Thymus (tissue), 11 donors: ENCODE measurements around the gene SERGEF. TPM values are rescaled to one million over a fixed set of nuclear protein-coding genes. Genes with fewer than 3 reads are reported as not detected.

Experiments used
- DNase-seq, 9 donors: peaks; one replicate each; pipeline ENCODE4 v3.0.0-alpha.2; 2013; ENCODE audit warnings: low spot score in 9 of 9, low read depth in 6 of 9, missing footprints in 1 of 9
- H3K27ac ChIP-seq, 2 donors: one replicate each; pipeline ENCODE4 v1.5.1; 2013; ENCODE audit warnings: control low read depth in 1 of 2, low read depth in 1 of 2, low read length in 1 of 2, mild to moderate bottlenecking in 1 of 2, moderate library complexity in 1 of 2
- H3K27me3 ChIP-seq, 2 donors: one replicate each; pipeline ENCODE4 v1.5.1; 2013; ENCODE audit warnings: low read length in 1 of 2; ENCODE audit not compliant: control insufficient read depth in 2 of 2, insufficient read depth in 1 of 2
- H3K36me3 ChIP-seq, 2 donors: one replicate each; pipeline ENCODE4 v1.5.1; 2013; ENCODE audit warnings: low read length in 1 of 2, mild to moderate bottlenecking in 1 of 2, moderate library complexity in 1 of 2; ENCODE audit not compliant: control insufficient read depth in 2 of 2, insufficient read depth in 2 of 2
- H3K4me1 ChIP-seq, 2 donors: one replicate each; pipeline ENCODE4 v1.5.1; 2013; ENCODE audit warnings: low read length in 2 of 2; ENCODE audit not compliant: control insufficient read depth in 2 of 2, insufficient read depth in 2 of 2
- H3K4me3 ChIP-seq, 2 donors: one replicate each; pipeline ENCODE4 v1.5.1; 2013; ENCODE audit warnings: low read length in 2 of 2, control low read depth in 1 of 2, mild to moderate bottlenecking in 1 of 2
- H3K9me3 ChIP-seq, 2 donors: one replicate each; pipeline ENCODE4 v1.5.1; 2013; ENCODE audit warnings: low read length in 1 of 2, mild to moderate bottlenecking in 1 of 2; ENCODE audit not compliant: control insufficient read depth in 2 of 2, insufficient read depth in 1 of 2
- WGBS: extraction: QIAGEN DNeasy Blood & Tissue Kit; methylation state at CpG from one replicate; pipeline ENCODE4 v1.1.7; 2013; 5-methylcytosine and 5-hydroxymethylcytosine counted together
- polyA plus RNA-seq: library from polyadenylated mRNA; stranded (reverse); fragments of 200-250 nt; gene quantifications from one replicate; pipeline ENCODE4 v1.2.3, GENCODE V29; 2013
- total RNA-seq: library from RNA; stranded (reverse); fragments of 120-200 nt; gene quantifications from one replicate; pipeline ENCODE4 v1.2.4, GENCODE V29; 2013
- donor health status: healthy.

SERGEF gene
- total and polyA plus RNA-seq, 2 donors: 52.8 to 84.2 TPM

GRCh38 chr11:17805043-17805442, 207.8 kb downstream of the SERGEF start:
- 98% methylated on average over 4 of the region's 4 CpGs for WGBS
- Histone ChIP-seq H3K27ac (no peak overlapping the region), H3K4me1 (no peaks in the 10 kb centered on the region), H3K36me3 (no peaks in the 10 kb centered on the region), H3K9me3 (no peaks in the 10 kb centered on the region), H3K27me3 (no peaks in the 10 kb centered on the region), H3K4me3 (no peak overlapping the region)
- DNase-seq: no peak

GRCh38 chr11:17803754-17804334, 209.0 kb downstream of the SERGEF start:
- H3K9me3 ChIP-seq: no peaks in the 10 kb centered on the region
- H3K27me3 ChIP-seq: no peaks in the 10 kb centered on the region
- DNase-seq: no peak
- H3K4me1 ChIP-seq: no peaks in the 10 kb centered on the region
- no peak overlapping the region for H3K27ac ChIP-seq
- H3K36me3 ChIP-seq: no peaks in the 10 kb centered on the region
- H3K4me3 ChIP-seq: no peak overlapping the region
- 92% methylated on average over 7 of the region's 7 CpGs for WGBS

- Histone ChIP-seq H3K9me3 (no peaks in the 10 kb centered on the region), H3K27ac (no peak overlapping the region), H3K27me3 (no peaks in the 10 kb centered on the region), H3K4me1 (no peaks in the 10 kb centered on the region), H3K4me3 (no peak overlapping the region), H3K36me3 (no peaks in the 10 kb centered on the region)
- 97% methylated on average over 4 of the region's 4 CpGs for whole genome bisulfite sequencing
- DNase-seq: no peak
Measured at GRCh38 chr11:17802491-17802890, 210.4 kb downstream of the SERGEF start.

GRCh38 chr11:17801166-17801565, 211.7 kb downstream of the SERGEF start:
- WGBS: 94% methylated on average over 4 of the region's 4 CpGs
- no peaks in the 10 kb centered on the region for H3K27me3 ChIP-seq
- DNase-seq: no peak
- no peaks in the 10 kb centered on the region for H3K36me3 ChIP-seq
- no peak overlapping the region for H3K27ac ChIP-seq
- H3K4me3 ChIP-seq: no peak overlapping the region
- H3K4me1 ChIP-seq: no peaks in the 10 kb centered on the region
- H3K9me3 ChIP-seq: no peaks in the 10 kb centered on the region

GRCh38 chr11:17799147-17799546, 213.7 kb downstream of the SERGEF start:
- Histone ChIP-seq H3K9me3 (no peaks in the 10 kb centered on the region), H3K4me1 (no peaks in the 10 kb centered on the region), H3K27ac (no peak overlapping the region), H3K27me3 (no peaks in the 10 kb centered on the region), H3K36me3 (no peaks in the 10 kb centered on the region), H3K4me3 (no peak overlapping the region)
- DNase-seq: no peak
- WGBS: 98% methylated on average over 5 of the region's 5 CpGs

GRCh38 chr11:17798716-17799115, 214.1 kb downstream of the SERGEF start:
- no peaks in the 10 kb centered on the region for H3K9me3 ChIP-seq
- H3K27ac ChIP-seq: no peak overlapping the region

GRCh38 chr11:17798253-17798652, 214.6 kb downstream of the SERGEF start:
- no peaks in the 10 kb centered on the region for H3K4me1 ChIP-seq
- no peaks in the 10 kb centered on the region for H3K27me3 ChIP-seq
- H3K4me3 ChIP-seq: no peak overlapping the region
- DNase-seq: no peak
- no peaks in the 10 kb centered on the region for H3K36me3 ChIP-seq
- H3K27ac ChIP-seq: no peak overlapping the region
- 89% methylated on average over 6 of the region's 6 CpGs for WGBS
- H3K9me3 ChIP-seq: no peaks in the 10 kb centered on the region

More at GRCh38 chr11:17798716-17799115, 214.1 kb downstream of the SERGEF start:
- Histone ChIP-seq H3K36me3 (no peaks in the 10 kb centered on the region), H3K4me1 (no peaks in the 10 kb centered on the region), H3K4me3 (no peak overlapping the region), H3K27me3 (no peaks in the 10 kb centered on the region)
- WGBS: 99% methylated on average over 3 of the region's 3 CpGs
- DNase-seq: no peak

GRCh38 chr11:17796154-17796553, 216.7 kb downstream of the SERGEF start:
- no peaks in the 10 kb centered on the region for H3K4me1 ChIP-seq
- H3K4me3 ChIP-seq: no peak overlapping the region
- no peak for DNase-seq
- H3K9me3 ChIP-seq: no peaks in the 10 kb centered on the region
- H3K36me3 ChIP-seq: no peaks in the 10 kb centered on the region
- 94% methylated on average over 2 of the region's 2 CpGs for WGBS
- no peaks in the 10 kb centered on the region for H3K27me3 ChIP-seq
- no peak overlapping the region for H3K27ac ChIP-seq

GRCh38 chr11:17794981-17795380, 217.9 kb downstream of the SERGEF start:
- no peaks in the 10 kb centered on the region for H3K36me3 ChIP-seq
- H3K9me3 ChIP-seq: no peaks in the 10 kb centered on the region
- no peak overlapping the region for H3K4me3 ChIP-seq
- no peaks in the 10 kb centered on the region for H3K27me3 ChIP-seq
- no peak overlapping the region for H3K27ac ChIP-seq
- H3K4me1 ChIP-seq: no peaks in the 10 kb centered on the region
- 98% methylated on average over 5 of the region's 5 CpGs for WGBS
- DNase-seq: no peak
